HL-60 (cell line): ENCODE data around the gene ECHS1.

Experiments used
- DNase-seq, 2 experiments: peaks; one replicate each; pipeline ENCODE4 v3.0.0-alpha.2; 2010 to 2020; ENCODE audit warnings: low read depth in 1 of 2, low spot score in 1 of 2
- H3K27ac ChIP-seq: fragments of 250-450 bp; sonication (Bioruptor Pico); replicated peaks from 2 replicates; pipeline ENCODE4 v1.5.1; 2020; ENCODE audit warnings: mild to moderate bottlenecking, moderate library complexity
- H3K27me3 ChIP-seq: fragments of 250-450 bp; sonication (Bioruptor Pico); 2 replicates; pipeline ENCODE4 v1.5.1; 2021; ENCODE audit warnings: mild to moderate bottlenecking, moderate library complexity; ENCODE audit not compliant: insufficient read depth, poor library complexity, severe bottlenecking
- H3K4me3 ChIP-seq: replicated peaks from 2 replicates; pipeline ENCODE4 v1.5.1; 2011; ENCODE audit warnings: mild to moderate bottlenecking, control low read depth, low read length; ENCODE audit not compliant: insufficient read depth
- GABPA ChIP-seq: IDR thresholded peaks from 2 replicates; pipeline ENCODE4 v1.6.1; 2012; ENCODE audit warnings: low read depth
- POLR2AphosphoS5 ChIP-seq: IDR thresholded peaks from 2 replicates; pipeline ENCODE4 v1.6.1; 2012; ENCODE audit warnings: low read depth
- SPI1 ChIP-seq: IDR thresholded peaks from 2 replicates; pipeline ENCODE4 v1.6.1; 2012; ENCODE audit warnings: low read depth, mild to moderate bottlenecking, borderline replicate concordance
- TF ChIP-seq, protein P1 (sequence below): IDR thresholded peaks from 2 replicates; pipeline ENCODE4 v1.6.1; 2012; ENCODE audit warnings: low read depth; ENCODE audit not compliant: insufficient replicate concordance
- TF ChIP-seq, protein P2 (sequence below): IDR thresholded peaks from one replicate; pipeline ENCODE4 v1.5.1; 2011; ENCODE audit warnings: low read length, control low read depth, inconsistent platforms; ENCODE audit not compliant: insufficient read depth

ECHS1 gene

DNA sequence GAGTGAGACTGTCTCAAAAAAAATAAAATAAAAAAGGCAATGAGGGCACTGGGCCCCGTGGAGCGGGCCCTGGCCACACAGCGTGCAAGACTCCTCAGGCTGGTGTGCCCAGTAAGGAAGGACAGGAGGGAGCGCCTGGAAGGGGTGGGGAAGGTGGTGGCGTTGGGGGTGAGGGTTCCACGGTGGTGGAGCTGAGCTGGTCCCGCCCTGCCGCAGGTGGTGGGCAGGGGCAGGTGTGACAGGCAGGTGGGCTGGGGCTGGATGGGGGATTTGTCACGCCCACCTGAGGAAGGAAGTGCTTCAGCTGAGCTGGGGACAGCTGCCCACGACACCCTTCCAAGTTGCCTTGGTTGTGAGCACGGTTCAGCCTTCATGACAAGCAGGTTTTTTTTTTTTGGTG lies 26.7 kb downstream of the ECHS1 start:
- TF ChIP-seq, protein P1, sequence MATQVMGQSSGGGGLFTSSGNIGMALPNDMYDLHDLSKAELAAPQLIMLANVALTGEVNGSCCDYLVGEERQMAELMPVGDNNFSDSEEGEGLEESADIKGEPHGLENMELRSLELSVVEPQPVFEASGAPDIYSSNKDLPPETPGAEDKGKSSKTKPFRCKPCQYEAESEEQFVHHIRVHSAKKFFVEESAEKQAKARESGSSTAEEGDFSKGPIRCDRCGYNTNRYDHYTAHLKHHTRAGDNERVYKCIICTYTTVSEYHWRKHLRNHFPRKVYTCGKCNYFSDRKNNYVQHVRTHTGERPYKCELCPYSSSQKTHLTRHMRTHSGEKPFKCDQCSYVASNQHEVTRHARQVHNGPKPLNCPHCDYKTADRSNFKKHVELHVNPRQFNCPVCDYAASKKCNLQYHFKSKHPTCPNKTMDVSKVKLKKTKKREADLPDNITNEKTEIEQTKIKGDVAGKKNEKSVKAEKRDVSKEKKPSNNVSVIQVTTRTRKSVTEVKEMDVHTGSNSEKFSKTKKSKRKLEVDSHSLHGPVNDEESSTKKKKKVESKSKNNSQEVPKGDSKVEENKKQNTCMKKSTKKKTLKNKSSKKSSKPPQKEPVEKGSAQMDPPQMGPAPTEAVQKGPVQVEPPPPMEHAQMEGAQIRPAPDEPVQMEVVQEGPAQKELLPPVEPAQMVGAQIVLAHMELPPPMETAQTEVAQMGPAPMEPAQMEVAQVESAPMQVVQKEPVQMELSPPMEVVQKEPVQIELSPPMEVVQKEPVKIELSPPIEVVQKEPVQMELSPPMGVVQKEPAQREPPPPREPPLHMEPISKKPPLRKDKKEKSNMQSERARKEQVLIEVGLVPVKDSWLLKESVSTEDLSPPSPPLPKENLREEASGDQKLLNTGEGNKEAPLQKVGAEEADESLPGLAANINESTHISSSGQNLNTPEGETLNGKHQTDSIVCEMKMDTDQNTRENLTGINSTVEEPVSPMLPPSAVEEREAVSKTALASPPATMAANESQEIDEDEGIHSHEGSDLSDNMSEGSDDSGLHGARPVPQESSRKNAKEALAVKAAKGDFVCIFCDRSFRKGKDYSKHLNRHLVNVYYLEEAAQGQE, result no peak
- TF ChIP-seq SPI1 (no peak), GABPA (no peak), POLR2AphosphoS5 (no peak)
- TF ChIP-seq, protein P2, sequence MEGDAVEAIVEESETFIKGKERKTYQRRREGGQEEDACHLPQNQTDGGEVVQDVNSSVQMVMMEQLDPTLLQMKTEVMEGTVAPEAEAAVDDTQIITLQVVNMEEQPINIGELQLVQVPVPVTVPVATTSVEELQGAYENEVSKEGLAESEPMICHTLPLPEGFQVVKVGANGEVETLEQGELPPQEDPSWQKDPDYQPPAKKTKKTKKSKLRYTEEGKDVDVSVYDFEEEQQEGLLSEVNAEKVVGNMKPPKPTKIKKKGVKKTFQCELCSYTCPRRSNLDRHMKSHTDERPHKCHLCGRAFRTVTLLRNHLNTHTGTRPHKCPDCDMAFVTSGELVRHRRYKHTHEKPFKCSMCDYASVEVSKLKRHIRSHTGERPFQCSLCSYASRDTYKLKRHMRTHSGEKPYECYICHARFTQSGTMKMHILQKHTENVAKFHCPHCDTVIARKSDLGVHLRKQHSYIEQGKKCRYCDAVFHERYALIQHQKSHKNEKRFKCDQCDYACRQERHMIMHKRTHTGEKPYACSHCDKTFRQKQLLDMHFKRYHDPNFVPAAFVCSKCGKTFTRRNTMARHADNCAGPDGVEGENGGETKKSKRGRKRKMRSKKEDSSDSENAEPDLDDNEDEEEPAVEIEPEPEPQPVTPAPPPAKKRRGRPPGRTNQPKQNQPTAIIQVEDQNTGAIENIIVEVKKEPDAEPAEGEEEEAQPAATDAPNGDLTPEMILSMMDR, result no peak
- Histone ChIP-seq H3K27me3 (no peaks in the 10 kb centered on the region), H3K27ac (no peak overlapping the region), H3K4me3 (no peak overlapping the region)
- DNase-seq, result no peak

DNA sequence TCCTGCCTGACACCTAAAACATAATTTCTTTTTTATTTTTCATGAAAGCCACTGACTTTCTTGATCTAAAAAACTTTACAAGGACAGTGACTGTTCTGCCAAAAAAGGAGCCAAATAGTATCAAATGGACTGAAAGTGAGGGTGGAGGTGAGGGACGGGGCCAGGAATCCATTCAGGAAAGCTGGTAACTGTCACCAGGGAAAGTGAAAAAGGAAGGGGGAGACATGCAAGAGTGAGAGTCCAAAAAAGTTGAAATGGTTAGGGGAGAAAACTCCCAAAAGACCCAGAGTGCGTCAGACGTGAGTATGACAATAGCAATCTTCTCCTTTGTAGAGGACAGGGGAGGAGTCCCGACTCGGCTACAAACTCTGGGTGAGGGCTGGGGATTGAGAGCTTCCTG lies 28.9 kb downstream of the ECHS1 start:
- TF ChIP-seq POLR2AphosphoS5, result no peak
- TF ChIP-seq, protein P2, result no peak
- no peak for TF ChIP-seq SPI1
- TF ChIP-seq GABPA, result no peak
- TF ChIP-seq, protein P1, result no peak
- Histone ChIP-seq H3K27me3 (no peaks in the 10 kb centered on the region), H3K27ac (no peak overlapping the region), H3K4me3 (no peak overlapping the region)
- no peak for DNase-seq

DNA sequence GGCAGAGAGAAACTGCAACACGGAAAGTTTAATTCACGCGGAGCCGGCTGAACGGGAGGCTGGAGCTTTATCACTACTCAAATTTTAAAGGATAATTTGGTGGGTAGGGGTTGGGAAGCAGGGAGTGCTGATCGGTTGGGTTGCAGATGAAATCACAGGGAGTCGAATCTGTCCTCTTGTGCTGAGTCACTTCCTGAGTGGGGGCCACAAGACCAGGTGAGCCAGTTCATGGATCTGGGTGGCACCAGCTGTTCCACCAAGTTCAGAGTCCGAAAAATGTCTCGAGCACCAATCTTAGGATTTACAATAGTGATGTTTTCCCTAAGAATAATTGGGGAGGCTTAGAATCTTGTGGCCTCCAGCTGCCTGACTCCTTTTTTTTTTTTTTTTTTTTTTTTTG lies 29.6 kb downstream of the ECHS1 start:
- no peak for TF ChIP-seq SPI1
- TF ChIP-seq POLR2AphosphoS5, result no peak
- TF ChIP-seq, protein P2, result no peak
- TF ChIP-seq, protein P1, result no peak
- TF ChIP-seq GABPA, result no peak
- Histone ChIP-seq H3K27me3 (no peaks in the 10 kb centered on the region), H3K4me3 (no peak overlapping the region), H3K27ac (no peak overlapping the region)
- no peak for DNase-seq
